Endodermal cell (in vitro differentiated cells): ENCODE data around the gene CPM. TPM values are rescaled to one million over a fixed set of nuclear protein-coding genes. Genes with fewer than 3 reads are reported as not detected.

ENCODE experiments used
- DNase-seq: peaks from one replicate; pipeline ENCODE4 v3.0.0-alpha.2; 2017
- H3K27ac ChIP-seq: 2 replicates; pipeline ENCODE4 v1.5.1; 2013; ENCODE audit warnings: mild to moderate bottlenecking, low read depth, low read length, moderate library complexity
- H3K27me3 ChIP-seq: 2 replicates; pipeline ENCODE4 v1.6.1; 2013; ENCODE audit warnings: mild to moderate bottlenecking, low read length, moderate library complexity; ENCODE audit not compliant: insufficient read depth, control insufficient read depth, poor library complexity, severe bottlenecking
- H3K36me3 ChIP-seq: 2 replicates; pipeline ENCODE4 v1.7.0; 2013; ENCODE audit warnings: mild to moderate bottlenecking, low read length, moderate library complexity; ENCODE audit not compliant: control insufficient read depth, insufficient read depth
- H3K4me1 ChIP-seq: one replicate; pipeline ENCODE4 v1.7.0; 2013; ENCODE audit warnings: low read length; ENCODE audit not compliant: control insufficient read depth, insufficient read depth
- H3K4me3 ChIP-seq: 2 replicates; pipeline ENCODE4 v1.5.1; 2013; ENCODE audit warnings: mild to moderate bottlenecking, low read length, moderate library complexity
- H3K9ac ChIP-seq: 2 replicates; pipeline ENCODE4 v1.6.1; 2013; ENCODE audit warnings: mild to moderate bottlenecking, low read length, moderate library complexity; ENCODE audit not compliant: poor library complexity, severe bottlenecking; ENCODE audit errors: extremely low read depth
- H3K9me3 ChIP-seq: 2 replicates; pipeline ENCODE4 v1.6.1; 2013; ENCODE audit warnings: mild to moderate bottlenecking, low read length, moderate library complexity; ENCODE audit not compliant: control insufficient read depth
- H3K27ac Mint-ChIP-seq: 2 replicates; pipeline ENCODE4 v1.8.0; 2020; ENCODE audit warnings: mixed read lengths
- H3K27me3 Mint-ChIP-seq: 2 replicates; pipeline ENCODE4 v1.8.0; 2021; ENCODE audit warnings: mild to moderate bottlenecking, mixed read lengths; ENCODE audit not compliant: insufficient read depth
- H3K36me3 Mint-ChIP-seq: 2 replicates; pipeline ENCODE4 v1.8.0; 2020; ENCODE audit warnings: low read depth, mixed read lengths
- H3K4me1 Mint-ChIP-seq: 2 replicates; pipeline ENCODE4 v1.8.0; 2020; ENCODE audit warnings: mixed read lengths
- H3K4me3 Mint-ChIP-seq: 2 replicates; pipeline ENCODE4 v1.8.0; 2020; ENCODE audit warnings: mild to moderate bottlenecking, moderate library complexity, mixed read lengths
- H3K9me3 Mint-ChIP-seq: 2 replicates; pipeline ENCODE4 v1.8.0; 2020; ENCODE audit warnings: mild to moderate bottlenecking, mixed read lengths
- WGBS, 2 experiments: methylation state at CpG; one replicate each; pipeline versions ENCODE4 v1.1.5 to v1.1.7; 2013; ENCODE audit warnings: missing lambda C conversion rate in 2 of 2, mixed read lengths in 1 of 2; ENCODE audit not compliant: insufficient coverage in 1 of 2, insufficient read length in 1 of 2; 5-methylcytosine and 5-hydroxymethylcytosine counted together
- total RNA-seq, 2 donors: library from RNA; stranded (reverse); fragmentation: NEBNext Ultra II Directional in 1 of 2; extraction: Animal tissue kit (Norgen Biotek cat#: 25700) in 1 of 2; gene quantifications; 2 replicates in 1 of 2; 3 replicates in 1 of 2; pipeline ENCODE4 v1.2.1, GENCODE V29; 2021
- TF ChIP-seq, protein P1 (sequence below): fragments of 200-600 bp; sonication (generic); conservative IDR thresholded peaks from 2 replicates; pipeline ENCODE4 v1.5.0; 2021; ENCODE audit warnings: antibody characterized with exemption, mild to moderate bottlenecking

CPM gene
- total RNA-seq, 2 donors from 2014 or later, result 0.80 to 0.86 TPM

DNA sequence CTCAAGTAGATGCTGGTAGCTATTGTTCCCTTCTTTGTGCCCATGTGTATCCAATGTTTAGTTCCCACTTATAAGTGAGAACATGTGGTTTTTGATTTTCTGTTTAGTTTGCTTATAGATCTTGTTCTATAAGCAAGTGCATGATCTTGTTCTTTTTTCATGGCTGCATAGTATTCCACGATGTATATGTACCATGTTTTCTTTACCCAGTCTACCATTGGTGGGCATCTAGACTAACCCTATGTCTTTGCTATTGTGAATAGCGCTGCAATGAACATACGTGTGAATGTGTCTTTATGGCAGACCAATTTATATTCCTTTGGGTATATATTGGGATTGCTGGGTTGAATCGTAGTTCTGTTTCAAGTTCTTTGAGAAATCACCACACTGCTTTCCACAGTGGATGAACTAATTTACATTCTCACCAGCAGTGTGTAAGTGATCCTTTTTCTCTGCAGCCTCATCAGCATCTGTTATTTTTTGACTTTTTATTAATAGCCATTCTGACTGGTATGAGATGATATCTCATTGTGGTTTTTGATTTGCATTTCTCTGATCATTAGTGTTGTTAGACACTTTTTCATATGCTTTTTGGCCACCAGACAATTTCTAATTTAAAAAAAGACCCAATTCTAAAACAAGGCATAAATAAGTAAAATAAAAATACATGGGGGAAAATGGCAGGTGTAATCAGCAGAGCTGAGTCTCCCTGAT, 50.6 kb downstream of the CPM start:
- Histone ChIP-seq H3K27me3 (no peaks in the 10 kb centered on the region), H3K9ac (no peak overlapping the region), H3K9me3 (no peaks in the 10 kb centered on the region), H3K27ac (no peak overlapping the region), H3K4me1 (no peaks in the 10 kb centered on the region), H3K4me3 (no peak overlapping the region), H3K36me3 (no peaks in the 10 kb centered on the region)
- no peaks in the 10 kb centered on the region for H3K4me1 Mint-ChIP-seq
- H3K9me3 Mint-ChIP-seq, result peaks cover 2% of the 10 kb centered on the region
- no peaks in the 10 kb centered on the region for H3K36me3 Mint-ChIP-seq
- TF ChIP-seq, protein P1, sequence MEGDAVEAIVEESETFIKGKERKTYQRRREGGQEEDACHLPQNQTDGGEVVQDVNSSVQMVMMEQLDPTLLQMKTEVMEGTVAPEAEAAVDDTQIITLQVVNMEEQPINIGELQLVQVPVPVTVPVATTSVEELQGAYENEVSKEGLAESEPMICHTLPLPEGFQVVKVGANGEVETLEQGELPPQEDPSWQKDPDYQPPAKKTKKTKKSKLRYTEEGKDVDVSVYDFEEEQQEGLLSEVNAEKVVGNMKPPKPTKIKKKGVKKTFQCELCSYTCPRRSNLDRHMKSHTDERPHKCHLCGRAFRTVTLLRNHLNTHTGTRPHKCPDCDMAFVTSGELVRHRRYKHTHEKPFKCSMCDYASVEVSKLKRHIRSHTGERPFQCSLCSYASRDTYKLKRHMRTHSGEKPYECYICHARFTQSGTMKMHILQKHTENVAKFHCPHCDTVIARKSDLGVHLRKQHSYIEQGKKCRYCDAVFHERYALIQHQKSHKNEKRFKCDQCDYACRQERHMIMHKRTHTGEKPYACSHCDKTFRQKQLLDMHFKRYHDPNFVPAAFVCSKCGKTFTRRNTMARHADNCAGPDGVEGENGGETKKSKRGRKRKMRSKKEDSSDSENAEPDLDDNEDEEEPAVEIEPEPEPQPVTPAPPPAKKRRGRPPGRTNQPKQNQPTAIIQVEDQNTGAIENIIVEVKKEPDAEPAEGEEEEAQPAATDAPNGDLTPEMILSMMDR, result no peak
- no peak overlapping the region for H3K27ac Mint-ChIP-seq
- H3K27me3 Mint-ChIP-seq, result no peaks in the 10 kb centered on the region
- DNase-seq, result no peak
- H3K4me3 Mint-ChIP-seq, result no peak overlapping the region
- 93 to 97% methylated on average over 4 of the region's 4 CpGs for WGBS, 2 experiments

DNA sequence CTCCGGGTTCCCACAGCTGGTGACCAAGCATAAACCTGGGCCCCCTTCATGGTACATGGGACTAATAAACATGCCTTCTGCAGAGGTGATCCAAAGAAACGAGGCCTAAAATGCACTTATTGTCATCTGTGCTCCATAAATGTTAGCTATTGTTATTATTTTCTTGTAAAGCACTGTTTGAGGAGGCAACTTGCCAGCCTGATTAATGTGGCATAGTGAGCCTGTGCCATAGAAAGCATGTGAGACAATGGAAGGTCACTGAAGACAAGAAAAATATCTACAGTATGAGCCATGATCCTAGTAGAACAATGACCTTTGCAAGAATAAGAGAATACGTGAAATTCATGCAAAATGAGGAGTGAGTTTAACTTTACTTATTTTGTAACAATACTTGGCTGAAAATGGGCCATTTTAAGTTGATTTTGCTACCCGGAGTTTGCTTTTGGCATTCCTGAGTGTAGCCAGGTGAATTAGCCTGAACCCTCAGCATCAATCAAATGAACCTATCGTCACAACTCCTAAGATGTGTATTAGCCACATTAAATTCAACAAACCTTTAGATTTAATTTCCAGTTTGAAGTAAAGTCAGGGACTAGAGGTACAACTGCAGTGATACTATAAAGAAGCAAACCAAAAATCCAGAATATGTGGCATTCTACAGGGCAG, 52.2 kb downstream of the CPM start:
- Histone ChIP-seq H3K4me3 (no peak overlapping the region), H3K36me3 (no peaks in the 10 kb centered on the region), H3K9me3 (no peaks in the 10 kb centered on the region), H3K27me3 (no peaks in the 10 kb centered on the region), H3K27ac (no peak overlapping the region), H3K9ac (no peak overlapping the region), H3K4me1 (no peaks in the 10 kb centered on the region)
- no peak for DNase-seq
- Mint-ChIP-seq H3K27me3 (no peaks in the 10 kb centered on the region), H3K9me3 (peaks cover 2% of the 10 kb centered on the region), H3K4me1 (no peaks in the 10 kb centered on the region), H3K27ac (no peak overlapping the region), H3K36me3 (no peaks in the 10 kb centered on the region), H3K4me3 (no peak overlapping the region)
- TF ChIP-seq, protein P1, result no peak
- WGBS, 2 experiments, result 88 to 92% methylated on average over 3 to 5 of the region's 5 CpGs

- DNase-seq, result no peak
- Mint-ChIP-seq H3K36me3 (no peaks in the 10 kb centered on the region), H3K4me1 (no peaks in the 10 kb centered on the region), H3K9me3 (peaks cover 2% of the 10 kb centered on the region), H3K4me3 (no peak overlapping the region), H3K27ac (no peak overlapping the region), H3K27me3 (no peaks in the 10 kb centered on the region)
- no peak overlapping the region for H3K27ac ChIP-seq
- no peak overlapping the region for H3K9ac ChIP-seq
- no peaks in the 10 kb centered on the region for H3K36me3 ChIP-seq
- 100% methylated on average over 1 to 4 of the region's 4 CpGs for WGBS, 2 experiments
- no peaks in the 10 kb centered on the region for H3K9me3 ChIP-seq
- no peaks in the 10 kb centered on the region for H3K27me3 ChIP-seq
- TF ChIP-seq, protein P1, result no peak
- H3K4me1 ChIP-seq, result no peaks in the 10 kb centered on the region
- no peak overlapping the region for H3K4me3 ChIP-seq
Observed at GRCh38 chr12:68878846-68879245, 54.1 kb downstream of the CPM start.
